Suprapubic skin (tissue), 4 donors: ENCODE results near the gene ELP6. TPM values are rescaled to one million over a fixed set of nuclear protein-coding genes. Genes with fewer than 3 reads are reported as not detected.
A peak's percentile ranks its signal among the peaks of the same experiment; 100 is the strongest.
"Not testable (repeated sequence)": the region's sequence is repeated elsewhere in the genome, so short reads cannot be mapped to it uniquely, and the experiment has no call there.

Experiments used
- DNase-seq, 2 donors: peaks; one replicate each; pipeline ENCODE4 v3.0.0-alpha.2; 2019; ENCODE audit warnings: low spot score in 2 of 2
- H3K27ac ChIP-seq: fragments of 200-600 bp; sonication (generic); one replicate; pipeline ENCODE4 v1.5.1; 2019
- H3K27me3 ChIP-seq: fragments of 200-600 bp; sonication (generic); one replicate; pipeline ENCODE4 v1.5.1; 2019
- H3K36me3 ChIP-seq: fragments of 200-600 bp; sonication (generic); one replicate; pipeline ENCODE4 v1.5.1; 2019
- H3K4me1 ChIP-seq: fragments of 200-600 bp; sonication (generic); one replicate; pipeline ENCODE4 v1.5.1; 2019
- H3K4me3 ChIP-seq: fragments of 200-600 bp; sonication (generic); one replicate; pipeline ENCODE4 v1.5.1; 2019; ENCODE audit warnings: mild to moderate bottlenecking
- H3K9me3 ChIP-seq: fragments of 200-600 bp; sonication (generic); one replicate; pipeline ENCODE4 v1.5.1; 2019
- CTCF ChIP-seq, 2 donors: fragments of 200-600 bp in 1 of 2; fragments of 450-650 bp in 1 of 2; sonication (generic) in 1 of 2; IDR thresholded peaks; one replicate each; pipeline ENCODE4 v1.5.1; 2016 to 2019; ENCODE audit warnings: antibody characterized with exemption in 2 of 2, mild to moderate bottlenecking in 1 of 2, moderate library complexity in 1 of 2
- EP300 ChIP-seq: sonication (generic); formaldehyde crosslinking; IDR thresholded peaks from one replicate; pipeline ENCODE4 v1.6.1; 2017; ENCODE audit warnings: antibody characterized with exemption
- POLR2A ChIP-seq, 2 donors: fragments of 450-650 bp; IDR thresholded peaks; one replicate each; pipeline ENCODE4 v1.6.1; 2017; ENCODE audit warnings: antibody characterized with exemption in 2 of 2, mild to moderate bottlenecking in 2 of 2, moderate library complexity in 2 of 2
- POLR2AphosphoS5 ChIP-seq, 3 donors: sonication (generic); formaldehyde crosslinking; IDR thresholded peaks; one replicate each; pipeline ENCODE4 v1.6.1; 2017; ENCODE audit warnings: antibody characterized with exemption in 3 of 3
- WGBS: methylation state at CpG from one replicate; pipeline ENCODE4 v1.1.5; 2018; 5-methylcytosine and 5-hydroxymethylcytosine counted together
- total RNA-seq, 4 donors: library from RNA; depleted of rRNA; stranded (reverse); fragments of >200 nt; gene quantifications; one replicate each; pipeline ENCODE4 v1.1.0, GENCODE V29; 2016

Gene ELP6
- total RNA-seq, 4 donors from 2014 or later, result 11.7 to 18.6 (median 17.0) TPM

DNA sequence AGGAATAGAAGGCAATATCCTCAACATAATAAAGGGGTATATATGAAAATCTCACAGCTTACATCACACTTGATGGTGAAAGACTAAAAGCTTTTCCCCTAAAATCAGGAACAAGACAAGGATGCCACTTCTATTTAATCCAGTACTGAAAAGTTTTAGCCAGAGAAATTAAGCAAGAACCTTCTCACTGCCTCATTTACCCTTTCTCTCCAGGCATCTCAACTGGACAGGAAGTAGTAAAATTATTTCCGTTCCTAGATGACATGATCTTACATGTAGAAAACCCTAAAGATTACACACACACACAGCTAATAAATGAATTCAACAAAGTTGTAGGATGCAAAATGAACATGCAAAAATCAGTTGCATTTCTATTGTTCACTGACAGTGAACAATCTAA lies 48.9 kb downstream of the ELP6 start:
- DNase-seq, result no peak
- no peak overlapping the region for H3K4me3 ChIP-seq
- WGBS, result 43% methylated on average over 1 of the region's 1 CpG
- H3K27ac ChIP-seq, result no peak overlapping the region
- no peaks in the 10 kb centered on the region for H3K9me3 ChIP-seq
- no peaks in the 10 kb centered on the region for H3K36me3 ChIP-seq
- no peaks in the 10 kb centered on the region for H3K27me3 ChIP-seq
- no peaks in the 10 kb centered on the region for H3K4me1 ChIP-seq
- no peak for TF ChIP-seq EP300
- TF ChIP-seq POLR2AphosphoS5 (IDR thresholded peaks at IDR 0.05), result no peak
- TF ChIP-seq CTCF (IDR thresholded peaks at IDR 0.05), result no peak
- TF ChIP-seq POLR2A (IDR thresholded peaks at IDR 0.05), result no peak

GRCh38 chr3:47459534-47460085 lies 53.9 kb downstream of the ELP6 start:
- DNase-seq, result peak in 1 of 2 donors; percentile 28
- not testable (repeated sequence) for H3K4me3 ChIP-seq, H3K36me3 ChIP-seq, H3K9me3 ChIP-seq, H3K4me1 ChIP-seq, H3K27ac ChIP-seq, H3K27me3 ChIP-seq
- 82% methylated on average over 9 of the region's 9 CpGs for WGBS

DNA sequence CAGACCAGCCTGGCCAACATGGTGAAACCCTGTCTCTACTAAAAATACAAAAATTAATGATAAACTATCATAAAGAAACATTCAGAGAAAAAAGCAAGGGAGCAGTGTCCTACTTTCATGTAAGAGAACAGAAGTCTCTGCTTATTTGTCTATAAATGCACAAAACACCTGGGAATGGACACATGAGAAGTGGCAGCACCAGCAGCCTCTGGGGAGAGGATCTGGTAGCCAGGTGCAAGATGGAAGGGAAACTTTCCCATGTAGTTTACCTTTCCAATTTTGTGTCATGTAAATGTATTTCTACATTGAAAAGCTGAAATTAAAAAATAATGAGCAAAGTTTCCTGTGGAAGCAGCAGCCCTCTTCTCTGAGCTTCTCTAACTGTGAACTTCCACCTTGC lies 56.5 kb downstream of the ELP6 start:
- Histone ChIP-seq H3K27me3 (no peaks in the 10 kb centered on the region), H3K4me1 (peaks cover 14% of the 10 kb centered on the region), H3K36me3 (no peaks in the 10 kb centered on the region), H3K27ac (no peak overlapping the region), H3K9me3 (no peaks in the 10 kb centered on the region), H3K4me3 (no peak overlapping the region)
- peak in 1 of 2 donors; percentile 16 for DNase-seq
- TF ChIP-seq POLR2A (IDR thresholded peaks at IDR 0.05), result no peak
- TF ChIP-seq EP300, result no peak
- TF ChIP-seq POLR2AphosphoS5 (IDR thresholded peaks at IDR 0.05), result no peak
- TF ChIP-seq CTCF (IDR thresholded peaks at IDR 0.05), result no peak

DNA sequence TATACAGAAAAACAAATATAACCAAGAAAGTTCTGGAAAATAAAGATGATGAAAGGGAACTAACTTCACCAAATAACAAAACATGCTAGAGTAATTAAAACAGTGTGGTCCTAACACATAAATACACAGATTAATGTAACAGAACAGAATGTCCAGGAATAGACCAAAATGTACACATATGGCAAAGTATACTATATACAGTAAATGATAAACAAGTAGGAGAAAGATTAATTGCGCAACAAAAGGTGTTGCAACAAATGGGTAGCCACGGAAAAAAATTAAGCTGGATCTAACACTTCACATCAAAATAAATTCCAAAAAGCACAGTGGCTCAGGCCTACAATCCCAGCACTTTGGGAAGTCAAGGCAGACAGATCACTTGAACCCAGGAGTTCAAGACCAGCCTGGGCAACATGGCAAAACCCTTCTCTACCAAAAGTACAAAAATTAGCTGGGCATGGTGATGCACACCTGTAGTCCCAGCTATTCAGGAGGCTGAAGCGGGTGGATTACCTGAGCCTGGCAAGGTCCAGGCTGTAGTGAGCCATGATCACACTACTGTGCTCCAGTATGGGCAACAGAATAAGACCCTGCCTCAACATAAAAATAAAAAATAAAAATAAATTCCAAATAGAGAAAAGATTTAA lies 57.6 kb downstream of the ELP6 start:
- H3K4me3 ChIP-seq, result no peak overlapping the region
- H3K4me1 ChIP-seq, result peaks cover 20% of the 10 kb centered on the region
- H3K27ac ChIP-seq, result no peak overlapping the region
- H3K27me3 ChIP-seq, result no peaks in the 10 kb centered on the region
- DNase-seq, result no peak
- WGBS, result 67% methylated on average over 3 of the region's 3 CpGs
- H3K9me3 ChIP-seq, result no peaks in the 10 kb centered on the region
- TF ChIP-seq POLR2A (IDR thresholded peaks at IDR 0.05) (no peak), CTCF (IDR thresholded peaks at IDR 0.05) (no peak), EP300 (no peak), POLR2AphosphoS5 (IDR thresholded peaks at IDR 0.05) (no peak)
- no peaks in the 10 kb centered on the region for H3K36me3 ChIP-seq

DNA sequence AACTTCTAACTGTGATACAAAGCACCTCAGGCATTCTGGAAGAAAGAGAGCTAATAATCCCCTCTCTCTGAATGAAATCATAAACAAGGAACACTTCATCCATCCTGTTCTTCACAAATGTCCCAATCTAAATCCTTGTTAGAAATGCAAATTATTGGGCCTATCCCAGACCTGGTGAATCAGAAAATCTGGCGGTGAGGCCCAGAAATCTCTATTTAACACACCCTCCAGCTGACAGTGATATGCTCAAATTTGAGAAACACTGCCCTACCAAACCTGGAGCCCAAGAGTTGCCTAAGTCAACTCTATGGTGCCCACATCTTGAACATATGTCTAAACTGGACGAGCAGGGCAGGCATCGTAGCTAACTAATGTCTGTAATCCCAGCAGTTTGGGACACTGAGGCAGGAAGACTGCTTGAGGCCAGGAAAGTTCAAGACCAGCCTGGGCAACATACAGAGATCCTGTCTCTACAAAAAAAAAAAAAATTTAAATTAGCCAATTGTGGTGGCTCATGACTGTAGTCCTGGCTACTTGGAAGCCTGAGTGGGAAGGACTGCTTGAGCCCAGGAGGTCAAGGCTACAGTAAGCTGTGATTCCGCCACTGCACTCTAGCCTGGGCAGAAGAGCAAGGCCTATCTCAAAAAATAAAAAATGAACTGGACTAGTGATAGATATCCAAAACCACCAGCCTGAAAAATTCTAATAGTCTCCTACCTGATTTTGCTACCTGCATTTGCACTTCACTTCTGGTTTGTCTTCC lies 60.9 kb downstream of the ELP6 start:
- Histone ChIP-seq H3K4me3 (no peak overlapping the region), H3K9me3 (no peaks in the 10 kb centered on the region), H3K27me3 (no peaks in the 10 kb centered on the region), H3K36me3 (no peaks in the 10 kb centered on the region), H3K4me1 (peaks cover 20% of the 10 kb centered on the region), H3K27ac (no peak overlapping the region)
- DNase-seq, result peak in 1 of 2 donors; percentile 4
- WGBS, result 52% methylated on average over 4 of the region's 4 CpGs
- TF ChIP-seq POLR2A (IDR thresholded peaks at IDR 0.05), result no peak
- no peak for TF ChIP-seq POLR2AphosphoS5 (IDR thresholded peaks at IDR 0.05)
- no peak for TF ChIP-seq CTCF (IDR thresholded peaks at IDR 0.05)
- no peak for TF ChIP-seq EP300

Other genes starting within 250 kb of the ELP6 start
- gene KIF9, start 230.9 kb downstream of the ELP6 start, total RNA-seq, result 10 to 100 TPM in 2 of 4 donors, 1 to 10 TPM in 2; 8.8 to 23.4 (median 15.3) TPM
- gene KLHL18, start 230.8 kb downstream of the ELP6 start, total RNA-seq, result 10 to 100 TPM; 20.8 to 50.7 (median 38.8) TPM
- gene PTPN23, start 132.7 kb downstream of the ELP6 start, total RNA-seq, result 100 to 1,000 TPM in 1 of 4 donors, 10 to 100 TPM in 3; 45.9 to 135 (median 61.1) TPM
- gene SCAP, start 37.8 kb downstream of the ELP6 start, total RNA-seq, result 100 to 1,000 TPM; 142 to 195 (median 151) TPM
- 1 to 10 TPM in 3 of 4 donors, not detected in 1; 2.3 to 2.7 (median 2.4) TPM for gene CSPG5, start 65.2 kb upstream of the ELP6 start, total RNA-seq